Duodenal mucosa (tissue), 2 donors: ENCODE results near the gene KRT83.

Experiments
- H3K27ac ChIP-seq: one replicate; pipeline ENCODE4 v1.7.0; 2013; ENCODE audit warnings: low read depth, low read length
- H3K27me3 ChIP-seq, 2 donors: one replicate each; pipeline ENCODE4 v1.7.0; 2013; ENCODE audit warnings: low read length in 2 of 2, control low read depth in 1 of 2; ENCODE audit not compliant: insufficient read depth in 2 of 2, control insufficient read depth in 1 of 2
- H3K36me3 ChIP-seq, 2 donors: one replicate each; pipeline ENCODE4 v1.7.0; 2013; ENCODE audit warnings: low read length in 2 of 2, control low read depth in 1 of 2; ENCODE audit not compliant: insufficient read depth in 2 of 2, control insufficient read depth in 1 of 2
- H3K4me1 ChIP-seq, 2 donors: one replicate each; pipeline ENCODE4 v1.7.0; 2013; ENCODE audit warnings: low read length in 2 of 2, control low read depth in 1 of 2; ENCODE audit not compliant: insufficient read depth in 2 of 2, control insufficient read depth in 1 of 2
- H3K4me3 ChIP-seq, 2 donors: one replicate each; pipeline ENCODE4 v1.7.0; 2013; ENCODE audit warnings: low read length in 2 of 2, low read depth in 1 of 2
- H3K9ac ChIP-seq, 2 donors: one replicate each; pipeline ENCODE4 v1.7.0; 2013; ENCODE audit warnings: low read length in 2 of 2, low read depth in 1 of 2
- H3K9me3 ChIP-seq, 2 donors: one replicate each; pipeline ENCODE4 v1.7.0; 2013; ENCODE audit warnings: low read length in 2 of 2, control low read depth in 1 of 2; ENCODE audit not compliant: control insufficient read depth in 1 of 2

The KRT83 gene

DNA sequence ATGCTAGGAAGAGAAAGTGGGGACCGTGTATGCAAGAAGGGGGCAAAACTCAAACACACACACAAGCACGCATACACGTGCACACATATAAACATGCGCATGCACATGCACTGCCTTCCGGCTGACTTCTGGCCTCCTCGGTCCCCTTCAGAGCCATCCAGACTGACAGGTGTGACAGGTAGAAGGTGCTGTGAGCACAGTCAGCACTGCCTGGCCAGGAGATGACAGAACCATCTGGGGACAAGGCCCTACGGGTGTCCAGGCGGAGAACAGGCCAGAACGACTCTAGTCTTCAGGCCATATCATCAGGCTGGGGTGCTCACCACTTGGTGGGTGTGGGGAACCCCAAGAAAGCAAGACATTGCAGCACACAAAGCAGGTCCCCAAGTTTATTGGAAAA is 7.3 kb downstream of the KRT83 start:
- Histone ChIP-seq H3K9me3 (no peaks in the 10 kb centered on the region), H3K27ac (no peak overlapping the region), H3K27me3 (peaks cover 6 to 26% of the 10 kb centered on the region in 2 donors), H3K9ac (no peak overlapping the region), H3K36me3 (no peaks in the 10 kb centered on the region), H3K4me1 (no peaks in the 10 kb centered on the region), H3K4me3 (no peak overlapping the region)

- H3K4me3 ChIP-seq: no peak overlapping the region
- H3K9me3 ChIP-seq: no peaks in the 10 kb centered on the region
- no peak overlapping the region for H3K27ac ChIP-seq
- no peaks in the 10 kb centered on the region for H3K4me1 ChIP-seq
- no peak overlapping the region for H3K9ac ChIP-seq
- H3K27me3 ChIP-seq: peaks cover 6 to 29% of the 10 kb centered on the region in 2 donors
- H3K36me3 ChIP-seq: no peaks in the 10 kb centered on the region
These were observed 7.7 kb downstream of the KRT83 start for GRCh38 chr12:52313461-52313860.

DNA sequence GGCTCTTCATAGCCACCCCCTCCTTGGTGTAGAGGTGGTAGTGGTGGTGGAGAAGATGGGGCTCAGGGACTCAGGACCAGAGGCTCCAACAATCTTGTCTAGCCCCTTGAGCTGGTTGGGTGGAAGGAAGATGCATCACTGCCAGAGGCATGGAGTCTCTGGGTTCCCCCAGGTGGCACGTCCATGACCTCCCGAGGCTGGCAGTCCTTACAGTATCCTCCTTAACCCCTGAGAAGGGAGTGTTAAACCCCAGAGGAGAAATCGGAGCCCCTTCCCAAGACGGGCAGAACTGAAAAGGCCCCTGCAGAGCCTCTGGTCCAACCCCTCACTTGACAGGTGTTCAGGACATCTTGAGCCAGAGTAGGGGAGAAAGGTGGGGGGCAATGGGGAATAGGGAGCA is 9.1 kb downstream of the KRT83 start:
- H3K27me3 ChIP-seq: peaks cover 15 to 35% of the 10 kb centered on the region in 2 donors
- no peak overlapping the region for H3K4me3 ChIP-seq
- H3K9me3 ChIP-seq: no peaks in the 10 kb centered on the region
- no peak overlapping the region for H3K27ac ChIP-seq
- no peaks in the 10 kb centered on the region for H3K36me3 ChIP-seq
- no peak overlapping the region for H3K9ac ChIP-seq
- H3K4me1 ChIP-seq: peaks cover 3 to 5% of the 10 kb centered on the region in 2 donors

GRCh38 chr12:52311285-52311648 is 9.9 kb downstream of the KRT83 start:
- Histone ChIP-seq H3K36me3 (no peaks in the 10 kb centered on the region), H3K27me3 (peaks cover 19 to 41% of the 10 kb centered on the region in 2 donors), H3K9ac (no peak overlapping the region), H3K9me3 (no peaks in the 10 kb centered on the region), H3K27ac (no peak overlapping the region), H3K4me3 (no peak overlapping the region), H3K4me1 (peaks cover 3 to 5% of the 10 kb centered on the region in 2 donors)

DNA sequence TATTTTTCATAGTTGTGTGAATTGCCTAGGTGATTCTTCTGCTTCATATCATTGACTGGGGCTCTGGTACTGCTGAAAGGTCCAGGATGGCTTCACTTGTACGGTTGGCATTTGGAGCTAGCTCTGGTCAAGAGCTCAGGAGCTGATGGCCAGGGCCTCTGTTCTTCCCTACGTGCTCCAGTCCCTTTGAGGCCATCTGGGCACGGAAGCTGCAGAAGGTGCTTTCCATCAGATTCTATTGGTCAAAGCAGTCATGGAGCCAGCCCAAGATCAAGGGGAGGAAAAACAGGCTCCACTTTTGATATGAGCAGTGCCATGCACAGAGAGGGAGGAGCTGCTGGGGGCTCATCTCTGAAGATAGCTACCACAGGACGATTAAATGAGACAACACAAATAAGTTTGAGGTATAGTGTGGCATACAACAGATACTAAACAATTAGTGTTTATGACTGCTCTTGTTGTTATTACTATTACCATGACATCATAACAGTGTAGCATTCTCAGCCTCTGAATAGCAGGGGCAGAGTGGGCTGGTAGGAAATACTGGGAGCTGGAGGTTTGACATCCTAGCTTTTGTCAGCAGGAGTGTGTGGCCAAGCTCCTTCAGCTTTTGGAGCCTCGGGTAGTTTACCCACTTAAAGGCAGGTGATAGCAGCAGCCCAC is 10.4 kb downstream of the KRT83 start:
- Histone ChIP-seq H3K9me3 (no peaks in the 10 kb centered on the region), H3K4me3 (no peak overlapping the region), H3K4me1 (peaks cover 3 to 5% of the 10 kb centered on the region in 2 donors), H3K27ac (no peak overlapping the region), H3K36me3 (no peaks in the 10 kb centered on the region), H3K9ac (no peak overlapping the region), H3K27me3 (peaks cover 19 to 41% of the 10 kb centered on the region in 2 donors)

- Histone ChIP-seq H3K36me3 (no peaks in the 10 kb centered on the region), H3K27me3 (peaks cover 19 to 41% of the 10 kb centered on the region in 2 donors), H3K9ac (no peak overlapping the region), H3K27ac (no peak overlapping the region), H3K9me3 (no peaks in the 10 kb centered on the region), H3K4me1 (peaks cover 3 to 5% of the 10 kb centered on the region in 2 donors), H3K4me3 (peak overlapping the region; percentile 55 to 61)
These were observed 12.3 kb downstream of the KRT83 start for GRCh38 chr12:52308806-52309425.

DNA sequence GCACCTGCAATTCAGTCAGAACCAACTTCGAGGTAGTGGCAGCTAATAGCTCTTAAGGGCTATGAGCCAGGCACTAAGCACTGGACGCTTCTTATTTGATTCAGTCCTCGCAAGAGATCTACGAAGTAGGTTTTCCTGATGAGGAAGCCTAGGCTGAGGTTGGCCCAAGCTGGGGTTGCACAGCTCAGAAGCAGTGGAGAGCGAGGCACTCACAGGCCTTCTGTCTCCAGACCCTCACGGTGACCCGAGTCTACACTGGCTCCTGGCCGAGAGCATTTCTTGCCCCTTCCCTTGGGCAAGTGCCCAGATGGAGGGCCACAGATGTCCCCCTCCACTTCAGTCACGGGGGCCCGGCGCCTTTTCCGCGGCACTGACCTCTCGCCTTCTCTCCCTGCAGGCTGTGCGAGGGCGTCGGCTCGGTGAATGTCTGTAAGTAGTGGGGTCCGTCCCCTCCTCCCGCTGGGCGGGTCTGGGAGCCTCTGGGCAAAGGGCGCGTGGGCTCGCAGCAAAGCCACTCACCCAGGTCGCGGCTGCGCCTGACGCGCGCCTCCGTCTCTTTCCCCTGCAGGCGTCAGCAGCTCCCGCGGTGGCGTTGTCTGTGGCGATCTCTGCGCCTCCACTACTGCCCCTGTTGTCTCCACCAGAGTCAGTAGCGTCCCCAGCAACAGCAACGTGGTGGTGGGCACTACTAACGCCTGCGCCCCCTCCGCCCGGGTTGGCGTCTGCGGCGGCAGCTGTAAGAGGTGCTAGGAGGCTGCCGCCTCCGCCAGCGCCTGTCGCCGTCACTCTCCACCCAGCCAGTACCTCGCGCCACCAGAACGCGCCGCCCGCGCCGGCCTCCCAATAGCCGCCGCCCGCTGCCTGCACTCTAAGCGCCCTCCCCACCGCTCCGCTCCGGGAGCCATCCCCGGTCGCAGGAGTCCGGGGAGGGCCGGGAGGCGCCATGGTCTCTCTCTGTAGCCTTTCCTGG is 13.1 kb downstream of the KRT83 start:
- H3K4me1 ChIP-seq: peaks cover 3 to 5% of the 10 kb centered on the region in 2 donors
- H3K36me3 ChIP-seq: no peaks in the 10 kb centered on the region
- H3K27me3 ChIP-seq: peaks cover 19 to 41% of the 10 kb centered on the region in 2 donors
- H3K27ac ChIP-seq: no peak overlapping the region
- peak overlapping the region; percentile 55 to 61 for H3K4me3 ChIP-seq
- no peaks in the 10 kb centered on the region for H3K9me3 ChIP-seq
- H3K9ac ChIP-seq: no peak overlapping the region

DNA sequence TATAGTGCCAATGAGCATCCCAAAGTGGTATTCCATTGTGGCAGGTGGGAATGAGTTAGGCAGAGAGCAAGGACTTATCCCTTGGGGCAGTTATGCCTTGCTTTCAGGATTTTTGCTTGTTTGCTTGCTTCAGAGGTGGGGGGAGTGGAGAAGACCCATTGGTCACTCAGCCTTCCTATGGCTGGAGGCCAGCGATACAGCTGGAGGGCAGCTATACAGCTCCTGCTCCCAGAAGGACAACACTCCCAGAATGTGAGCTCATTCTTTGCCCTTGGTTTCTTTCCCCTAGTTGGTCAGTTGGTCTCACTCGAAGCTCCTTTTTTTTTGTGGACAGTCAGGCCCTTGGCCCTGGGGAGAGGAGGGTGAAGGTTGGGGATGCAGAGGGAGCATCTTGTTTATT is 14.5 kb downstream of the KRT83 start:
- Histone ChIP-seq H3K9me3 (no peaks in the 10 kb centered on the region), H3K4me3 (no peak overlapping the region), H3K9ac (no peak overlapping the region), H3K27ac (no peak overlapping the region), H3K36me3 (no peaks in the 10 kb centered on the region), H3K27me3 (peaks cover 19 to 31% of the 10 kb centered on the region in 2 donors), H3K4me1 (peaks cover 3 to 5% of the 10 kb centered on the region in 2 donors)

GRCh38 chr12:52305921-52306705 is 15.1 kb downstream of the KRT83 start:
- peaks cover 16 to 26% of the 10 kb centered on the region in 2 donors for H3K27me3 ChIP-seq
- H3K4me3 ChIP-seq: no peak overlapping the region
- no peaks in the 10 kb centered on the region for H3K9me3 ChIP-seq
- no peaks in the 10 kb centered on the region for H3K36me3 ChIP-seq
- no peak overlapping the region for H3K9ac ChIP-seq
- H3K27ac ChIP-seq: no peak overlapping the region
- H3K4me1 ChIP-seq: peaks cover 3 to 5% of the 10 kb centered on the region in 2 donors
